Measurements from ENCODE around the gene NME7.
A peak's percentile ranks its signal among the peaks of the same experiment; 100 is the strongest.
"Not testable (repeated sequence)": the region's sequence is repeated elsewhere in the genome, so short reads cannot be mapped to it uniquely, and the experiment has no call there.

NME7 gene, protein sequence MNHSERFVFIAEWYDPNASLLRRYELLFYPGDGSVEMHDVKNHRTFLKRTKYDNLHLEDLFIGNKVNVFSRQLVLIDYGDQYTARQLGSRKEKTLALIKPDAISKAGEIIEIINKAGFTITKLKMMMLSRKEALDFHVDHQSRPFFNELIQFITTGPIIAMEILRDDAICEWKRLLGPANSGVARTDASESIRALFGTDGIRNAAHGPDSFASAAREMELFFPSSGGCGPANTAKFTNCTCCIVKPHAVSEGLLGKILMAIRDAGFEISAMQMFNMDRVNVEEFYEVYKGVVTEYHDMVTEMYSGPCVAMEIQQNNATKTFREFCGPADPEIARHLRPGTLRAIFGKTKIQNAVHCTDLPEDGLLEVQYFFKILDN

GRCh38 chr1:169367686-169368405 is at the start of gene NME7, which contains the start of gene BLZF1:
Gene NME7, minus strand, starts transcription at chr1:169367797. Its CDS starts 87 bp downstream, at chr1:169367710.
Gene BLZF1, plus strand, starts transcription at chr1:169368195. Its CDS starts 1,328 bp downstream, at chr1:169369523.
- peak; percentile 97 for DNase-seq (ENCODE audit: low spot score)

GRCh38 chr1:169414952-169415351 is 47.4 kb upstream of the NME7 start:
- no peak for DNase-seq (ENCODE audit: low spot score)

GRCh38 chr1:169408340-169408739 is 40.7 kb upstream of the NME7 start:
- DNase-seq (ENCODE audit: low spot score), result not testable (repeated sequence)

GRCh38 chr1:169402578-169402977 is 35.0 kb upstream of the NME7 start:
- DNase-seq (ENCODE audit: low spot score), result not testable (repeated sequence)

DNA sequence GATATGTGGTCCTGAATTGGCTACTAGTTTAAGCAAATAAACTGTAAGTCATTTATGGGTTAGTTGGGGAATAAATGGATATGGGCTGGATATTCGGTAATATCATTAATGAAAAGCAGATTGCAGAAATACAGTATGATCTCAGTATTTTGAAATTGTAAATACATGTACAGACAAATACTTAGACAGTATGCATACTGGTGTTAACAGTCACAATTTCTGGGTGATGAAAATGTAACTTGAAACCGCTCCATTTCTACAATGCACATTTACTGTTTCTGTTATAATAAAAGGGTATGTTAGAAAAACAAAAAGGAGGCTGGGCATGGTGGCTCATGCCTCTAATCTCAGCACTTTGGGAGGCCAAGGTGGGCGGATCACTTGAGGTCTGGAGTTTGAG is 28.4 kb upstream of the NME7 start:
- no peak for DNase-seq (ENCODE audit: low spot score)

DNA sequence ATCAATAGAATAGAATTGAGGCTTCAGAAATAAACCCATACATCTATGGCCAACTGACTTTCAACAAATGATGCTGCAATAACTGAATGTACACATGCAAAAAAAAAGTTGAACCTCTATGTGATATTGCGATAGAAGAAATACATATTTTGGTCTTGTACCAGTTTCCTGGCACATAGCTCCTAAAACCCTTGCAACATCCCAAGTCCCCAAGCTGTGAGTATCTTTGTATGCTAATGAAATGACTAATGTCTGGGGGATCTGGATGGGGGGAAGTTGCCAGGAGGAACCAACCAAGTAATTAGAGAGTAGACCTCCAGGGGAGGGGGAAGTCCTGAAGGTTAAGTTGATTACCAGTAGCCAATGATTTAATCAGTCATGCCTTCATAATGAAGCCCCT is 24.8 kb upstream of the NME7 start:
- DNase-seq (ENCODE audit: low spot score), result no peak

- DNase-seq (ENCODE audit: low spot score), result peak; percentile 76
Observed at GRCh38 chr1:169390303-169390702, 22.7 kb upstream of the NME7 start.

DNA sequence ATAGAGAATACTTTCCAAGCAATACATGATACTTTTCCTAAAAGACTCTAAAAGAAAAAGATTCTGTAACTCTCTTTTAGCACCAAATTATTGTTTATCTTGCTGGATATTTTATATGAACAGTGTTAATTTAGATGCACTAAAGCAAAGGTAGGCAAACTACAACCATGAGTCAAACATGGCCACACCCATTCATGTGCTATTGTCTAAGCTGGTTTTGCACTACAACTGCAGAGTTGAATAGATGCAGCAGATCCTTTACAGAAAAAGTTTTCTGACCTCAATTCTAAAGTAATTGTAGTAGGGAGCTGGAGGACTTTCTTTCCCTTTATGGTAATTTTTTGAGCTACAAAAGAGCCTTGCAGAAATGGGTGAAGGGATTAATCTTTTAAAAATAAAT is 19.8 kb upstream of the NME7 start:
- DNase-seq (ENCODE audit: low spot score), result no peak

DNA sequence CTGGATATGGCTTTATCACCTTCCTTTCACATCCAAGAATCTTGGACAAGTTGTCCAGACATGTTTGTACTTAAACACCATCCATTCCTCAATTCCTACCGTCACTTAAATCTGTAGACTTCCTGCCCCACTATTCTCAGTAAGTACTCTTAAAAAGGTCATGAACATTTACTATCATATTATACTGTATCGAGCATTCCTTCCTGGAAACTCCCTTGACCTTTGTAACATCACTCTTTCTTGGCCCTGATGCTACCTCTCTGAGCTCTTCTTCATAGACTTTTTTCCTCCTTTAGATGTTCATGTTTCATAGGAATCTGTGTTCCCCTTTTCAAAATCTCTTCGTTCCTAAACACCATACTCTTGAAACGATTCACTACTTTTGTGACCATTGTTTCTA is 15.9 kb upstream of the NME7 start:
- DNase-seq (ENCODE audit: low spot score), result no peak

GRCh38 chr1:169381162-169381561 is 13.6 kb upstream of the NME7 start:
- DNase-seq (ENCODE audit: low spot score), result no peak

DNA sequence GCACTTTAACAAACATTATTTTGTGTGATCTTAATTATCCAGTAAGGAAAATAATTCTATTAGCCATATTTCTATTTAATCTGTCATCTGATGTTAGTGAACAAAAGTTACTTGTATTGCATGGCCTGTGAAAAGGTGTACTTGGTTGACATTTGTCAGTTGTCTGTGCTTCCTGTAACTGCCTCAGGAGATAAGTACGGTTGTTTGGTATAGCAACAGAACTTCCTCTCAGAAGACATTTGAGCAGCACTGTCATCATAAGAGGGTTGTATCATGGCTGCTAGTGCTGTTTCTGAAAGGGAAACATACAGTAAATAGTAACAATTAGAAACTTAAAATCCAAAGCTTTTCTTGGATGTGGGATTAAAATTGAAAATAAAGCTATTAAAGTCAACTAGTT is 3.8 kb upstream of the NME7 start:
- DNase-seq (ENCODE audit: low spot score), result no peak

- DNase-seq (ENCODE audit: low spot score), result no peak
Observed at GRCh38 chr1:169368406-169368769, 791 bp upstream of the NME7 start.

- no peak for DNase-seq (ENCODE audit: low spot score)
Observed at GRCh38 chr1:169367096-169367685, 406 bp downstream of the NME7 start.

DNA sequence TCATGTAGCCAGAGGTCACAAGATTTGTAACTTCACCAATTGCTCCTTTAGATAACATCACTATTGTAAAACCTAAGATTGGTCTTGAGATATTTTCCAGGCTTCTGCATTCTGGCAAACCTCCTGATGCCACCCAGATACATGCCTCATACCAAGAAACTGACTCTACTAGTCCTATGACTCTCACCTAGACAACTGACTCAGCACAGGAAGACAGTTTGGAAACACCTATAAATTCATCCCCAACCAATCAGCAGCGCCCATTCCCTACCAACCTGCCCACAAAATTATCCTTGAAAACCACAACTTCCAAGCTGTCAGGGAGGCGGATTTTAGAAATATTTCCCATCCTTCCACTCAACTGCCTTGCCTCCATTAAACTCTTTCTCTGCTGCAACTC is 2.6 kb downstream of the NME7 start:
- DNase-seq (ENCODE audit: low spot score), result peak; percentile 82

GRCh38 chr1:169363046-169363730 is 4.4 kb downstream of the NME7 start:
- peak; percentile 84 for DNase-seq (ENCODE audit: low spot score)

- no peak for DNase-seq (ENCODE audit: low spot score)
Observed at GRCh38 chr1:169361281-169361680, 6.3 kb downstream of the NME7 start.

DNA sequence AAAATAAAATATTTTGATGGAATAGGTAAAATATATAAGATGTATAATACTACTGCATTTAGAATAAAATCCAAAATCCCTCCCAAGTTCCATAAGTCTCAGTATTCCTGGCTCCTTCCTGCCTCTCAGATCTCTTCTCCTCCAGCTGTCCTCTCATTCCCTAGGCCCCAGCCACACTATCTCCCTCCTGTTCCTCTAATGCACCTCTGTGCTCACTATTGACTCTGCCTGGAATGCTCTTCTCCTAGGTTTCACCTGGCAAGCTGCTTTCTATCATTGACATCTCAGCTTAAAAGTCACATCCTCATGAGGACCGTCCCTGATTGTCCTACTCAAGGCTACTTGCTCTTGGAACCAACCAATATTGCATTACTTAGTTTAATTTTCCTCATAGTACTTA is 7.2 kb downstream of the NME7 start:
- no peak for DNase-seq (ENCODE audit: low spot score)

- DNase-seq (ENCODE audit: low spot score), result peak; percentile 56
Observed at GRCh38 chr1:169348383-169349036, 19.1 kb downstream of the NME7 start.

- DNase-seq (ENCODE audit: low spot score), result no peak
Observed at GRCh38 chr1:169347688-169348382, 19.8 kb downstream of the NME7 start.

- DNase-seq (ENCODE audit: low spot score), result no peak
Observed at GRCh38 chr1:169346036-169346589, 21.5 kb downstream of the NME7 start.

DNA sequence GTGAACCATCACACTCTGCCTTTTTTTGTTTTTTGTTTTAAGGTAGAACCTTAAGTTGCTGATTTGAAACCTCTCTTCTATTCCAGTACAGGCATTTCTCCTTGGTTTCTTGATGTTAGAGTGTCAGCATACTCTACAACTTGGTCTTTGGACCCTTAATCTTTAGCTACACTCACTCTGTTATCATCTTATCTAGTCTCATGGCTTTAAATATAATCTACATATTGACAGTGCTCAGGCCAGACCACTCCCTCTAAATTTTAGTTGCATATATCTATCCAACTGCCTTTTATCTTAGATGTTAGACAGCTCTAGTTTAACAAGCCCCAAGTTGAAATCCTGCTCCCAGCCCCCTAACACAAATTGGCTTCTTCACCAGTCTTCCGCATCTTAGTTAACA is 22.1 kb downstream of the NME7 start:
- no peak for DNase-seq (ENCODE audit: low spot score)
